ENCODE results near the gene ATP6V1D.
"Not testable (repeated sequence)": the region's sequence is repeated elsewhere in the genome, so short reads cannot be mapped to it uniquely, and the experiment has no call there.

DNA sequence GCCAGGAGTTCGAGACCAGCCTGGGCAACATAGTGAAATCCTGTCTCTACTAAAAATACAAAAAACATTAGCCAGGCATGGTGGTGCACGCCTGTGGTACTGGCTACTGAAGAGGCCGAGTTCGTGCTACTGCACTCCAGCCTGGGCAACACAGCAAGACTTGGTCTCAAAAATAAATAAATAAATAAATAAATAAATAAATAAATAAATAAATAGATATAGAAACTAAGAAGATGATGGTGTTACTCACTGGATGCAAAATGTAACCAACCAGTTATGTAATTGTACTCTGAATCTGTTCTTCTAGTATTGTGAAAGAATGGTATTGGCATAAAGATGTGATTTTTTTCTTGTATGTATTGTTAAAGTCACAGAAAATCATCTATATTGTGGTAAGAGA is 29.9 kb downstream of the ATP6V1D start:
- TF ChIP-seq, protein P1, sequence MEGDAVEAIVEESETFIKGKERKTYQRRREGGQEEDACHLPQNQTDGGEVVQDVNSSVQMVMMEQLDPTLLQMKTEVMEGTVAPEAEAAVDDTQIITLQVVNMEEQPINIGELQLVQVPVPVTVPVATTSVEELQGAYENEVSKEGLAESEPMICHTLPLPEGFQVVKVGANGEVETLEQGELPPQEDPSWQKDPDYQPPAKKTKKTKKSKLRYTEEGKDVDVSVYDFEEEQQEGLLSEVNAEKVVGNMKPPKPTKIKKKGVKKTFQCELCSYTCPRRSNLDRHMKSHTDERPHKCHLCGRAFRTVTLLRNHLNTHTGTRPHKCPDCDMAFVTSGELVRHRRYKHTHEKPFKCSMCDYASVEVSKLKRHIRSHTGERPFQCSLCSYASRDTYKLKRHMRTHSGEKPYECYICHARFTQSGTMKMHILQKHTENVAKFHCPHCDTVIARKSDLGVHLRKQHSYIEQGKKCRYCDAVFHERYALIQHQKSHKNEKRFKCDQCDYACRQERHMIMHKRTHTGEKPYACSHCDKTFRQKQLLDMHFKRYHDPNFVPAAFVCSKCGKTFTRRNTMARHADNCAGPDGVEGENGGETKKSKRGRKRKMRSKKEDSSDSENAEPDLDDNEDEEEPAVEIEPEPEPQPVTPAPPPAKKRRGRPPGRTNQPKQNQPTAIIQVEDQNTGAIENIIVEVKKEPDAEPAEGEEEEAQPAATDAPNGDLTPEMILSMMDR (IDR thresholded peaks at IDR 0.05; ENCODE audit: low read length): not testable (repeated sequence)
- not testable (repeated sequence) for TF ChIP-seq EZH2phosphoT487 (IDR thresholded peaks at IDR 0.05; ENCODE audit: low read length)
